ENCODE measurements around the gene CYGB. TPM values are rescaled to one million over a fixed set of nuclear protein-coding genes. Genes with fewer than 3 reads are reported as not detected.
A peak's percentile ranks its signal among the peaks of the same experiment; 100 is the strongest.

Gene CYGB
- total RNA-seq, 4 donors from 2014 or later = 2.8 to 18.2 (median 10.4) TPM

- 11% methylated on average over 7 of the region's 15 CpGs for WGBS
- peak in 1 of 2 donors; percentile 82 for DNase-seq (ENCODE audit: low spot score in 2 of 2)
- TF ChIP-seq POLR2A (IDR thresholded peaks at IDR 0.05) (no peak), POLR2AphosphoS5 (IDR thresholded peaks at IDR 0.05) (peak in 1 of 3 donors; percentile 10), EP300 (IDR thresholded peaks at IDR 0.05) (no peak)
- Histone ChIP-seq H3K9me3 (no peaks in the 10 kb centered on the region), H3K4me3 (peak overlapping the region; percentile 1), H3K27ac (peak overlapping the region; percentile 76), H3K36me3 (no peaks in the 10 kb centered on the region), H3K27me3 (no peaks in the 10 kb centered on the region), H3K4me1 (peaks cover 55% of the 10 kb centered on the region)
Observed at GRCh38 chr17:76492989-76493501, 44.5 kb downstream of the CYGB start.

DNA sequence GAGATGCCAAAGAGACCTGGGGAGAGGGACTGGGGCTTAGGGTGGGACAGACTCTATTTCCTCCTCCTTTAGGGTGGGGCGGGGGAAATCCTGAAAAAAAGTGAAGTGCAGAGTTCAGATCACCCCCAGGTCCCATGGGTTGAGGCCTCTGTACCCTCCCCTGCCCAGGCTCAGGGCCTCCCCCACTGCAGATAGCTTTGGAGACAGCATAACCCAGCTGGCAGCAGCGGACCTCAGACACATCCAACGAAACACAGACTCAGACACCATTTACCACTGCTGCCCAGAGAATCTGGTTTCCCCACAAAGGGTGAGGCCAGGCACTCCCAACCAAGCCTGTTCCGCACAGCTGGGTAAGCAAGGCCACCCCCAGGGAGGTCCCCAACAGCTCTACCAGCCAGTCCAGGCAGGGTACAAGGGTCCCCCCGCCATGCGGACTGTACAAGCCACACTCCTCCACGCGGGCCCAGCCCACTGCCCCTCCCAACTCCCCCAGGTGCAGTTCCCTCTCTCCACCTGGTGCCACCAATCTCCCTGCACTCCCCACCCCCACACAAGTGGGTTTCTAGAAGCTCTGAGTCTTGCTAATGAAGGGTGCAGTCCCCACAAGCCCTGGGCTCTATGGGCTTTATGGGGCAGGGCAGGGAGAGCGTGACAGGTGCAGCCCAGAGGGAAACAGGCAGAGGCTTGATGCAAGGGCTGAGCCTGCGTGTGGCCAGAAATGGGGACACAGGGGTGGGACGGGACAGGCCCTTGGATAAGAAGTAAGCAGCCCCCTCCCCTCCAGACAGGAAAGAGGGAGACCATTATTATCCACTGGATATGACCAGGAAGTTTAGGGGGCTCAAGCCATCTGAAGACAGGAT is 45.2 kb downstream of the CYGB start:
- WGBS = 56% methylated on average over 10 of the region's 11 CpGs
- no peak for DNase-seq (ENCODE audit: low spot score in 2 of 2)
- peak overlapping the region; percentile 76 for H3K27ac ChIP-seq
- no peaks in the 10 kb centered on the region for H3K36me3 ChIP-seq
- H3K4me3 ChIP-seq = peak overlapping the region; percentile 1
- peaks cover 48% of the 10 kb centered on the region for H3K4me1 ChIP-seq
- no peak for TF ChIP-seq CTCF (IDR thresholded peaks at IDR 0.05)
- no peak for TF ChIP-seq POLR2AphosphoS5 (IDR thresholded peaks at IDR 0.05)
- no peak for TF ChIP-seq EP300 (IDR thresholded peaks at IDR 0.05)
- TF ChIP-seq POLR2A (IDR thresholded peaks at IDR 0.05) = no peak
- H3K9me3 ChIP-seq = no peaks in the 10 kb centered on the region
- no peaks in the 10 kb centered on the region for H3K27me3 ChIP-seq

DNA sequence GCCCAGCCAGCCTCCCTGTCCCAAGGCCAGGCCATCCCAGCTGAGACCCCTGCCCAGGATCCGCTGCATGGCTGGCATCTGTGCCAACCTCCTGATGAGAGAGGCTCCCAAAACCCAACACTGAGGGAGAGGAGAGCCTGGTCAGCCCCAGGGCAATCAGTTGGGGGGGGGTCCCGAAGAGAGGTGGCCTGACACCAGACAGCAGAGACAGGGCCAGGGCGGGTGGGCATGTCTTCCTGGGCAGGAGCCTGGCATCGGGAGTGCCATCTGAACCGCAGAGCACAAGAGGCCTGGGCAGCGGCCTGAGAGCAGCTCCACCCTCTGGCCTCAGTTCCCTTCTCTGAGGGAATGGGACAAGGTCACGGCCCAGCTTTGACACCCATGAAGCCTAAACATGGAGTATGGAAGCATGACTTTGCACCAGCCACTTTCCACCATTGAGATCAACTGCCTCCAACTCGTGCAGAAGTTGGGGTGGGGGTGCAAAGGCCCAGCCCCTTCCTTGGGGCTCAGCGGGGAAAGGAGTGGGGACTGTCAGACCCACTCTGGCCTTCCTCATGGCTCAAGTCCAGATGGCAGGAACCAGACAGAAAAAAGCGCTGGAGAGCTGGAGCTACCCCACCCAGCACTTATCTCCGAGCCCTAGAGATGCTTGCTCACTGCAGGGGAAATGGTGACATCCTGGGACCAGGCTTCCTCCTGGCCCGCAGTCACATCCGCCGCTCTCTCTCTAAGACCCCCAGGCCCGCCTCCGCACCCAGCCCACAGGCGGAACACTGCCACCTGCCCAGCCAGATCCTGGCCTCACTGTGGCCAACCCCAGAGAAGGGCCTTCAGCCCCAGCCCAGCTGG is 46.0 kb downstream of the CYGB start:
- Histone ChIP-seq H3K9me3 (no peaks in the 10 kb centered on the region), H3K27ac (peak overlapping the region; percentile 76), H3K4me1 (peaks cover 45% of the 10 kb centered on the region), H3K27me3 (no peaks in the 10 kb centered on the region), H3K4me3 (no peak overlapping the region), H3K36me3 (no peaks in the 10 kb centered on the region)
- TF ChIP-seq CTCF (IDR thresholded peaks at IDR 0.05) = no peak
- no peak for TF ChIP-seq EP300 (IDR thresholded peaks at IDR 0.05)
- no peak for TF ChIP-seq POLR2A (IDR thresholded peaks at IDR 0.05)
- no peak for TF ChIP-seq POLR2AphosphoS5 (IDR thresholded peaks at IDR 0.05)
- 77% methylated on average over 13 of the region's 17 CpGs for WGBS
- DNase-seq (ENCODE audit: low spot score in 2 of 2) = no peak

DNA sequence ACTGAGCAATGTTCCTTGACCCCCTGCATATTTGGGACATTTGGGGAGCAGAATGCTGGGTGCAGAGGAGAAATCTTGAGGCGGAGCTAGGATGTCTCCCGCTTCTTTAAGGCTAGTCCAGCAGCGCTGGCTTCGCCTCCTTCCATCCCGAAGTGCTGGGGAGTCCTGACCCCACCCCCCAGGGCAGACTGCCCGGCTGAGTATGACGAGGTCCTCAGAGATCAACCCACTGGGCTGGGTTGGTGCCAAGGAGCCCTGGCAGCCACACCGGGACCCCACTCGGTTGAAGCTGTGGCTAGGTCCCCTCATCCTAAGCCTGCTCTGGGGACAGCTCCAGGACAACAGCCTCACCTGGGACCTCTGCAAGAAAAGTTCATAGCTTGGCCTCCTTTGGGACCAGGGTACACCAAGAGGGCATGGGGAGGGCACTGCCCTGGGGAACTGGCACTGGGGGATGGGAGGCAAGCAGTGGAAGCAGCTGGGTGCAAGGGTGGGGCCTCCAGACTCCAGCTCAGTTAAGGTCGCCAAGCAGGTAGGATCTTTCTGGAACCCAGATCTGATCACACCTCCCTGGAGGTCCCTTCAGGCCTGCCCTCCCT is 47.3 kb downstream of the CYGB start:
- no peak overlapping the region for H3K27ac ChIP-seq
- no peak for TF ChIP-seq EP300 (IDR thresholded peaks at IDR 0.05)
- H3K36me3 ChIP-seq = no peaks in the 10 kb centered on the region
- no peak for DNase-seq (ENCODE audit: low spot score in 2 of 2)
- no peaks in the 10 kb centered on the region for H3K9me3 ChIP-seq
- no peaks in the 10 kb centered on the region for H3K27me3 ChIP-seq
- no peak overlapping the region for H3K4me3 ChIP-seq
- 51% methylated on average over 5 of the region's 10 CpGs for WGBS
- peaks cover 48% of the 10 kb centered on the region for H3K4me1 ChIP-seq

- H3K27ac ChIP-seq = no peak overlapping the region
- WGBS = 94% methylated on average over 22 of the region's 22 CpGs
Observed at GRCh38 chr17:76487451-76488192, 49.9 kb downstream of the CYGB start.

More at GRCh38 chr17:76487451-76488192, 49.9 kb downstream of the CYGB start:
- H3K27me3 ChIP-seq = no peaks in the 10 kb centered on the region
- peaks cover 32% of the 10 kb centered on the region for H3K4me1 ChIP-seq
- no peak for TF ChIP-seq POLR2A (IDR thresholded peaks at IDR 0.05)
- no peak for TF ChIP-seq CTCF (IDR thresholded peaks at IDR 0.05)
- no peak for TF ChIP-seq EP300 (IDR thresholded peaks at IDR 0.05)
- TF ChIP-seq POLR2AphosphoS5 (IDR thresholded peaks at IDR 0.05) = no peak
- no peak overlapping the region for H3K4me3 ChIP-seq
- DNase-seq (ENCODE audit: low spot score in 2 of 2) = no peak
- no peaks in the 10 kb centered on the region for H3K36me3 ChIP-seq
- H3K9me3 ChIP-seq = no peaks in the 10 kb centered on the region
